Loucy (cell line): ENCODE results near the gene DYNLT3.

Experiments
- EZH2phosphoT487 ChIP-seq: fragments of 200-600 bp; IDR thresholded peaks from 2 replicates; pipeline ENCODE4 v1.6.1; 2018; ENCODE audit warnings: antibody characterized with exemption, mild to moderate bottlenecking, moderate library complexity, borderline replicate concordance
- TF ChIP-seq, protein P1 (sequence below): fragments of 200-600 bp; sonication (generic); conservative IDR thresholded peaks from 2 replicates; pipeline ENCODE4 v1.5.1; 2014; ENCODE audit warnings: mild to moderate bottlenecking, antibody characterized with exemption, low read length

DNA sequence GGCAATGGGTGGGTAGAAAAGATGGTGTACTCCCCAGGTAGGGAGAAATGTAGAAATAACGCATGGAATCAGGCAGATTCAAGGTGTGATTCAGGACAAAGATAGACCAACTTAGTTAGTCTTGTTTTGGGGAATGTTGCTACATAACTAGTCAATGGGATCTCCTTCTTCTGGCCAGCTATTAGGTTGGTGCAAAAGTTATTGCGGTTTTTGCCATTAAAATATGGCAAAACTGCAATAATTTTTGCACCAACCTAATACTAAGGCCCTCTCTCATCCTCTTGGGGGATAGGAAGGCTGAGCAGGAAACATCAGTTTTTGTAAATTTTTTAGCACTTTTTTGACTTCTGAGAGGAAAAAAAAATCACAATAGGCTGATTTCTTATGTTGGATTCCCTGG, 44.3 kb downstream of the DYNLT3 start:
- TF ChIP-seq, protein P1, sequence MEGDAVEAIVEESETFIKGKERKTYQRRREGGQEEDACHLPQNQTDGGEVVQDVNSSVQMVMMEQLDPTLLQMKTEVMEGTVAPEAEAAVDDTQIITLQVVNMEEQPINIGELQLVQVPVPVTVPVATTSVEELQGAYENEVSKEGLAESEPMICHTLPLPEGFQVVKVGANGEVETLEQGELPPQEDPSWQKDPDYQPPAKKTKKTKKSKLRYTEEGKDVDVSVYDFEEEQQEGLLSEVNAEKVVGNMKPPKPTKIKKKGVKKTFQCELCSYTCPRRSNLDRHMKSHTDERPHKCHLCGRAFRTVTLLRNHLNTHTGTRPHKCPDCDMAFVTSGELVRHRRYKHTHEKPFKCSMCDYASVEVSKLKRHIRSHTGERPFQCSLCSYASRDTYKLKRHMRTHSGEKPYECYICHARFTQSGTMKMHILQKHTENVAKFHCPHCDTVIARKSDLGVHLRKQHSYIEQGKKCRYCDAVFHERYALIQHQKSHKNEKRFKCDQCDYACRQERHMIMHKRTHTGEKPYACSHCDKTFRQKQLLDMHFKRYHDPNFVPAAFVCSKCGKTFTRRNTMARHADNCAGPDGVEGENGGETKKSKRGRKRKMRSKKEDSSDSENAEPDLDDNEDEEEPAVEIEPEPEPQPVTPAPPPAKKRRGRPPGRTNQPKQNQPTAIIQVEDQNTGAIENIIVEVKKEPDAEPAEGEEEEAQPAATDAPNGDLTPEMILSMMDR, result no peak
- TF ChIP-seq EZH2phosphoT487, result no peak
